ENCODE results near the gene SNRNP25.

The SNRNP25 gene

DNA sequence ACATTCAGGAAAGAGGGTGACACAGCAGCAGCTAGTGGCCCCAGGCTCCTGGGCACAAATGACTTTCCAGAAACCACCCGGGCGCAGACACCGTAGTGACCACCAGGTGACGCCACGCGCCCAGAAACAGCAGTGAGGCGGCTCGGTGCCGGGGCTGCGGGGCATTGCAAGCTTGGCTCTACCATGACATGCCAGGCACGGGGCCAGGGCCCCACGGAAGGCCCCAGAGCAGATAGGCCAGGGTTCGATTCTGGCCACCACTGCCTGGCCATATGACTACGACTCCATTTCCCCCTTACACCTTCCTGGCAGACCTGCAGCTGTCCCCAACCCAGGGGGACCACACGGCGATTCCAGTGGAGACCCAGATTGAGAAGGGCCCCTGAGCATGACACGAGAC, 12.1 kb downstream of the SNRNP25 start:
- H3K9ac ChIP-seq (ENCODE audit: low read depth, low read length): no peak overlapping the region
- H3K27ac ChIP-seq (ENCODE audit: low read depth, low read length): no peak overlapping the region
- H3K9me3 ChIP-seq (ENCODE audit: control insufficient read depth, insufficient read depth, low read length): no peaks in the 10 kb centered on the region
- H3K27me3 ChIP-seq (ENCODE audit: control insufficient read depth, insufficient read depth, low read length): no peaks in the 10 kb centered on the region
- H3K4me1 ChIP-seq (ENCODE audit: control insufficient read depth, insufficient read depth, low read length): 0 out of 2 replicates have a peak, but pooled peaks cover under 1% of the 10 kb centered on the region
- H3K4me3 ChIP-seq (ENCODE audit: low read depth, low read length): no peak overlapping the region
- H3K36me3 ChIP-seq (ENCODE audit: control insufficient read depth, insufficient read depth, low read length): peaks cover 27% of the 10 kb centered on the region

DNA sequence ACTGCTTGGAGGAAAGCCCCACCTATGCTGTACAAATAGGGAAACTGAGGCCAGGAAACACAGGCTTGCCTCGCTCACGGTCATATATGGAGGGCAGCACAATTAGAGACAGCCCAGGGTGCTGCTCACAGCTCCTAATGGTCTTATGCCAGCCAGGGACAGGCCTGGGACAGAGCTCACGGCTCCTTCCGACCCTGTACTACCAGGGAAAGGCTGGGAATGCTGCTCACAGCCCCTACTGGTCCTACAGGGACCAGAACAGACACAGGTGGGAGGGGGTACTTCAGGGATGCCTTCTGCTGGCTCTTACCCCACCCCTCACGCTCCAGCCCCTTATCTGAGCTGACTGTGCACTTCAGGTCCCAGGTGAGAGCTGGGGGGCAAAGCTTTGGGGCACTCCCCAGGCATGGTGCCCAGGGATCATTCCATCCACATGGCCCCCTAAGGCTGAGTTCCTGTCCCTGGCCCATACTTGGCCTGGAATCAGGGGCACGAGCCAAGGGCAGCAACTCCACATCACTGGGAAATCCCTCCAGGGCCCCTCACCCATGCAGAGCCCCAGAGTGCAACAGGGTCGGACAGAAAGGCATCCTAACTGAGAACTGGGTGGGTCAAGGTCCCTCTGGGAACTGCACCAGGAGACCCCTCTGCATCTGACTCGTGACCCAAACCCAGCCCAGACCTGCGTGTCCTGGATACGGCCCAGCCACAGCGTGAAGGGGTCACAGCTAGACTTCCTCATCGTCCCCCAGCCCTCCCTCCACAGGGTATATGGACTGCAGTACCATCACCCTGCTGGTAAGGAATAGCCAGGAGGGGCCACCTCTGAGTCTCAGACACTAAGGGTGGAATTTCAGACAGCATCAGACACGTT, 12.9 kb downstream of the SNRNP25 start:
- H3K4me1 ChIP-seq (ENCODE audit: control insufficient read depth, insufficient read depth, low read length): peaks cover 6% of the 10 kb centered on the region; the same call in 1 of the 2 replicates
- H3K4me3 ChIP-seq (ENCODE audit: low read depth, low read length): no peak overlapping the region
- H3K9me3 ChIP-seq (ENCODE audit: control insufficient read depth, insufficient read depth, low read length): no peaks in the 10 kb centered on the region
- H3K27me3 ChIP-seq (ENCODE audit: control insufficient read depth, insufficient read depth, low read length): no peaks in the 10 kb centered on the region
- H3K36me3 ChIP-seq (ENCODE audit: control insufficient read depth, insufficient read depth, low read length): peaks cover 24% of the 10 kb centered on the region
- H3K27ac ChIP-seq (ENCODE audit: low read depth, low read length): no peak overlapping the region
- H3K9ac ChIP-seq (ENCODE audit: low read depth, low read length): no peak overlapping the region

DNA sequence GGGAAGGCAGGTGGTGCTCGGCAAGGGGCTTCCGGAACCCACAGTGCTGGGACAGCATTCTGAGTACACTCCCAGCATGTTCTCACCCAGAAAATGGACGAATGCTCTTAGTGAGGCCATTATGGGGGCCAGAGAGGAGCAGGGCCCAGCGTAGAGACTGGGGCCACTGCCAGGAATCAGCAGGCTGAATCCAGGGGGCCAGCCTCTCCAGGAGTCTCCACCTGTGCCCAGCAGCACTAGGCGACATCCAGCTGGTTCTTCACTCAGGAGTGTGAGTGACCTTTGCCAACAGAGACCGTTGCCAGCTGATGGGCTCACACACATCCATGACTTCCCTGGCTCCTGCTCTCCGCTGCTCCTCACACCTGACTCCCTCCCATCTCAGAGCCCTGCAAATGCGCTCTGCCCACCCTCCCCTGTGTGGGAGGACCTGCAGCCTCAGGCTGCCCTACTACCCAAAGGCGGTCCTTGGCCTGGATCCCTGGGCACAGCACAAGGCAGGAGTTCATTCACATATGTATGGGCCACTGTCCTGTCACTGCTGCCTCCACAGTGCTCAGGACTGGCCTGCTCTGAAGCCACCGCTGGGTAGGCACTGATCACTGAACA, 13.7 kb downstream of the SNRNP25 start:
- Histone ChIP-seq H3K27ac (ENCODE audit: low read depth, low read length) (no peak overlapping the region), H3K4me1 (ENCODE audit: control insufficient read depth, insufficient read depth, low read length) (peaks cover 6% of the 10 kb centered on the region; the same call in 1 of the 2 replicates), H3K9ac (ENCODE audit: low read depth, low read length) (no peak overlapping the region), H3K4me3 (ENCODE audit: low read depth, low read length) (no peak overlapping the region), H3K9me3 (ENCODE audit: control insufficient read depth, insufficient read depth, low read length) (no peaks in the 10 kb centered on the region), H3K36me3 (ENCODE audit: control insufficient read depth, insufficient read depth, low read length) (peaks cover 21% of the 10 kb centered on the region), H3K27me3 (ENCODE audit: control insufficient read depth, insufficient read depth, low read length) (no peaks in the 10 kb centered on the region)

DNA sequence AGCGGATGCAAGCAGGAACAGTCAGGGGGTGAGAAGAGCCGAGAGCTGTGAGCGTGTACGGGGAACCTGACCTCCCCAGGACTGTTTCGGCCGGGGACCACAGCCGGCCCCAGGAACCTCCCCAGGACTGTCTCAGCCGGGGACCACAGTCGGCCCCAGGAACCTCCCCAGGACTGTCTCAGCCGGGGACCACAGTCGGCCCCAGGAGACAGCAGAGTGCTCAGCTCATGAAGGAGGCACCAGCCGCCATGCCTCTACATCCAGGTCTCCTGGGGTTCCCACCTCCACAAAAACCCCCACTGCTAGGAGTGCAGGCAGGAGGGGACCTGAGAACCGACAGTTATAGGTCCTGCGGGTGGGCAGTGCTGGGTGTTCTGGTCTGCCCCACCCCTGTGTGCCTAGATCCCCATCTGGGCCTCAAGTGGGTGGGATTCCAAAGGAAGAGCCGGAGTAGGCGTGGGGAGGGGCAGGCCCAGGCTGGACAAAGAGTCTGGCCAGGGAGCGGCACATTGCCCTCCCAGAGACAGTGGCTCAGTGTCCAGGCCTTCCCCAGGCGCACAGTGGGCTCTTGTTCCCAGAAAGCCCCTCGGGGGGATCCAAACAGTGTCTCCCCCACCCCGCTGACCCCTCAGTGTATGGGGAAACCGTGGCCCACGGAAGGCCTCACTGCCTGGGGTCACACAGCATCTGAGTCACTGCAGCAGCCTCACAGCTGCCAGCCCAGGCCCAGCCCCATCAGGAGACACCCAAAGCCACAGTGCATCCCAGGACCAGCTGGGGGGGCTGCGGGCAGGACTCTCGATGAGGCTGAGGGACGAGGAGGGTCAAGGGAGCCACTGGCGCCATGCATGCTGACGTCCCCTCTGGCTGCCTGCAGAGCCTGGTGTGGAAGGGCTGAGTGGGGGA, 14.5 kb downstream of the SNRNP25 start:
- Histone ChIP-seq H3K4me3 (ENCODE audit: low read depth, low read length) (no peak overlapping the region), H3K27me3 (ENCODE audit: control insufficient read depth, insufficient read depth, low read length) (no peaks in the 10 kb centered on the region), H3K9me3 (ENCODE audit: control insufficient read depth, insufficient read depth, low read length) (no peaks in the 10 kb centered on the region), H3K36me3 (ENCODE audit: control insufficient read depth, insufficient read depth, low read length) (peaks cover 15% of the 10 kb centered on the region), H3K9ac (ENCODE audit: low read depth, low read length) (no peak overlapping the region), H3K27ac (ENCODE audit: low read depth, low read length) (no peak overlapping the region), H3K4me1 (ENCODE audit: control insufficient read depth, insufficient read depth, low read length) (peaks cover 11% of the 10 kb centered on the region)

DNA sequence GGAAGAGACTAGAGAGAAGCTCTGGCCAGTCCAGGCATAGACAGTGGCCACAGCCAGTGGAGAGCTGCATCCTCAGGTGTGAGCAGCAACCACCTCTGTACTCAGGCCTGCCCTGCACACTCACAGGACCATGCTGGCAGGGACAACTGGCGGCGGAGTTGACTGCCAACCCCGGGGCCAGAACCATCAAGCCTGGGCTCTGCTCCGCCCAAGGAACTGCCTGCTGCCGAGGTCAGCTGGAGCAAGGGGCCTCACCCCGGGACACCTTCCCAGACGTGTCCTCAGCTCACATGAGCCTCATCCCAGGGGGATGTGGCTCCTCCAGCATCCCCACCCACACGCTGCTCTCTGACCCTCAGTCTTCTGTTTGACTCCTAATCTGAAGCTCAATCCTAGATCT, 15.6 kb downstream of the SNRNP25 start:
- H3K36me3 ChIP-seq (ENCODE audit: control insufficient read depth, insufficient read depth, low read length): 0 out of 2 replicates have a peak, but pooled peaks cover 4% of the 10 kb centered on the region
- no peaks in the 10 kb centered on the region for H3K9me3 ChIP-seq (ENCODE audit: control insufficient read depth, insufficient read depth, low read length)
- H3K9ac ChIP-seq (ENCODE audit: low read depth, low read length): no peak overlapping the region
- H3K4me3 ChIP-seq (ENCODE audit: low read depth, low read length): no peak overlapping the region
- no peaks in the 10 kb centered on the region for H3K27me3 ChIP-seq (ENCODE audit: control insufficient read depth, insufficient read depth, low read length)
- H3K4me1 ChIP-seq (ENCODE audit: control insufficient read depth, insufficient read depth, low read length): peaks cover 21% of the 10 kb centered on the region
- H3K27ac ChIP-seq (ENCODE audit: low read depth, low read length): no peak overlapping the region

DNA sequence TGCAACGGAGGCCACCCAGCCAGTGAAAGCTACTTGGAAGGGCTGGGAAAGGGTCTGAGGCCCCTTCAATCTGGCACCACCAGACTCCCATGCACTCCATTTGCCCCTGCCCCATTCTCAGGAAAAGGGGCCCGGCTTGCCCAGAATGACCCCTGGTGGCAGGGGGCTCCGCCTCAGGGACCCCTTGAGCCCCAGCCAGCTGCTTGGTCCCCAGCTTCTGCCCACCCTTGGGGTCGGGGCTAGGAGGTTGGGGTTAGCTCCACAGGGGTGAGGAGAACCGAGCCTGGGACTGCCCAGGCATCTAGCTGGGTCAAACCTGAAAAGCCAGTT, 17.5 kb downstream of the SNRNP25 start:
- peaks cover 38% of the 10 kb centered on the region for H3K4me1 ChIP-seq (ENCODE audit: control insufficient read depth, insufficient read depth, low read length)
- H3K36me3 ChIP-seq (ENCODE audit: control insufficient read depth, insufficient read depth, low read length): no peaks in the 10 kb centered on the region
- no peak overlapping the region for H3K9ac ChIP-seq (ENCODE audit: low read depth, low read length)
- peak overlapping the region; percentile 69 for H3K4me3 ChIP-seq (ENCODE audit: low read depth, low read length)
- H3K27ac ChIP-seq (ENCODE audit: low read depth, low read length): peak overlapping the region; percentile 79
- H3K9me3 ChIP-seq (ENCODE audit: control insufficient read depth, insufficient read depth, low read length): no peaks in the 10 kb centered on the region
- no peaks in the 10 kb centered on the region for H3K27me3 ChIP-seq (ENCODE audit: control insufficient read depth, insufficient read depth, low read length)

DNA sequence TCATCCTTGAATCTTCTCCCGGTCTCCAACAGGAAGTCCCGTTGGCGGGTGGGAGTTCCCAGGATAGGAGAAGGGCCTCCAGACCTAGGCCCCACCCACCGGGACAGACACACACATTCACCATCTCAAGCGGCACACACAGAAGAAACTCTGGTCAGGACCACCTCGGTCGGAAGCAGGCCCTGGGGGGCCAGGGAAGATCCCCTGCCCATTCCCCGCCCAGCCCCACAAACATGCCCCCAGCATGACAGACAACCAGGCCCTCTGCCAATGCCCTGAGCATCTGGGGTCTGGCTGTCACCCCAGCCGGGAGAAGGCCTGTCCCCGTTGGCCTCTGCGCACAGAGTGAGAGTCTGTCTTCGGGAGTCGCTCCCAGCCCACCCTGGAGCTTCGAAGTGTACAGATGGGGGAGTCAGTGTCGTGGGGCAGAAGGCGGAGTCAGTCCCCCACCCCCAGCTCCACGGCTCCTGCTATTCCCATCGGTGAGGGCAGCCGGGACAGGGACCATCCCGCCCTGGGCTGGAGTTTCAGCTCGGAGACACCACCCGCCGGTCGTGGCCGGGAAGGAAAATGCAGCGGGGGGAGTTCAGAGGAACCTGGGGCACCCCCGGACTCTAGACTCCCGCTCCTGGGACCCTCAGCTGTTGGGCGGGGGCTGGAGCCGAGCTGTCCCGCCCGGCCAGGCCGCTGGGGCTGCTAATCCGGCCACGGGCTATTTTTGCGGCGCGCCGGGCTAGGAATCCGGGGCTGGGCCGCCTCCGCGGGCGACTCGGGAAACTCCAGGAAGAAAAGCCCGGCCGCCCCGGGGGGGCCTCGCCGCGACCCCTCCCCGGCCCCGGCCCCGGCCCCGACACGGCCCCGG, 18.1 kb downstream of the SNRNP25 start:
- peak overlapping the region; percentile 79 for H3K27ac ChIP-seq (ENCODE audit: low read depth, low read length)
- no peak overlapping the region for H3K9ac ChIP-seq (ENCODE audit: low read depth, low read length)
- H3K4me3 ChIP-seq (ENCODE audit: low read depth, low read length): peak overlapping the region; percentile 69
- H3K36me3 ChIP-seq (ENCODE audit: control insufficient read depth, insufficient read depth, low read length): no peaks in the 10 kb centered on the region
- H3K4me1 ChIP-seq (ENCODE audit: control insufficient read depth, insufficient read depth, low read length): peaks cover 44% of the 10 kb centered on the region
- no peaks in the 10 kb centered on the region for H3K27me3 ChIP-seq (ENCODE audit: control insufficient read depth, insufficient read depth, low read length)
- no peaks in the 10 kb centered on the region for H3K9me3 ChIP-seq (ENCODE audit: control insufficient read depth, insufficient read depth, low read length)

DNA sequence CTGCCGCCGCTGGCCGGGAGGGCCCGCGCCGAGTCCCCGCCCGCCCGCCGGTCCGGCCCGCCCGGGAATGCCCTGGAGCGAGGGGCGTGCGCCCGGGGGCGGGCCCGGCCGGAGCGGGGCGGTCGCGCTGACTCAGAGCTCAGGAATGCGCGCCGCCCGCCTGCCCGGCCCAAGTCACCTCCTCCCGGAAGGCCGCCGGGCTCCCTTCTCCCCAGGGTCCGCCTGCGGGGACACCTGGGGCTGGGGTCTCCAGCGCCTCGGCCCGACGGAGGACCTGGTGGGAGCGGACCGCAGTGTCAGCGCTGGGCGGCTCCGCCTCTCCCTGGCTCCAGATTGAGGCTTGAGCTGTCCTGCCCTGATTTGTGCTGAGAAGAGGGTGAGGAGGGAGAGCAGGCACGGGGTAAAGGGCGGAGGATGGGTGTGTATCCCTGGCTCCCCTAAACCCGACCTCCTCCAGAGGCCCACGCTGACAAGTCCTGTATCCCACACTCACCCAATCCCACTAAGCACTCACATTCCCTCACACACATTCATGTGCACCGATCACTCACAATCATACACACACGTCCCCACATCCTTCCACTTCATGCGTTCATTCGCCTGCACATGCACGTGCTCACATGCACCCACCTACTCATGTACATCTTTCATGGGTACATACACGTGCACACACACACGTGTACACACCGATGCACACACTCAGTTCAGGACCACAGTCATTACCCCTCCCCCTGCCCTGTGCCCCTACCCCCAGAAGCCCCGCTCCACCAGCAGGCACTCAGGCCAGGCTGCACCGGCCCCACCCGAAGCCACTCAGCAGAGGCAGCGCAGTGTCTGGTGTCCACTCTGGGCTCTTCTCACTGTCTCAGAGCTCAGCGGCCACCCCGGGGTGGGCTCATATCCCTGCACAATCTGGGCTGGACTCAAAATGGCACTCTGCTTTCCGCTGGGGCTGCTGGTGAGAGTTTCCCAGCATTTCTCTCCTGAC, 19.2 kb downstream of the SNRNP25 start, which contains the start of gene RHBDF1:
Gene RHBDF1, minus strand, starts transcription at position 71 of the 988 bp plus-strand sequence. CDS start 7,616 bp downstream, outside the sequence.
- H3K4me3 ChIP-seq (ENCODE audit: low read depth, low read length): peak within 1 kb of the TSS; percentile 69
- H3K36me3 ChIP-seq (ENCODE audit: control insufficient read depth, insufficient read depth, low read length): no peaks in the 10 kb centered on the region
- peak within 1 kb of the TSS; percentile 79 for H3K27ac ChIP-seq (ENCODE audit: low read depth, low read length)
- H3K9ac ChIP-seq (ENCODE audit: low read depth, low read length): peak within 1 kb of the TSS; percentile 32; the same call in 1 of the 2 replicates
- peaks cover 50% of the 10 kb centered on the region for H3K4me1 ChIP-seq (ENCODE audit: control insufficient read depth, insufficient read depth, low read length)
- no peaks in the 10 kb centered on the region for H3K27me3 ChIP-seq (ENCODE audit: control insufficient read depth, insufficient read depth, low read length)
- H3K9me3 ChIP-seq (ENCODE audit: control insufficient read depth, insufficient read depth, low read length): no peaks in the 10 kb centered on the region

DNA sequence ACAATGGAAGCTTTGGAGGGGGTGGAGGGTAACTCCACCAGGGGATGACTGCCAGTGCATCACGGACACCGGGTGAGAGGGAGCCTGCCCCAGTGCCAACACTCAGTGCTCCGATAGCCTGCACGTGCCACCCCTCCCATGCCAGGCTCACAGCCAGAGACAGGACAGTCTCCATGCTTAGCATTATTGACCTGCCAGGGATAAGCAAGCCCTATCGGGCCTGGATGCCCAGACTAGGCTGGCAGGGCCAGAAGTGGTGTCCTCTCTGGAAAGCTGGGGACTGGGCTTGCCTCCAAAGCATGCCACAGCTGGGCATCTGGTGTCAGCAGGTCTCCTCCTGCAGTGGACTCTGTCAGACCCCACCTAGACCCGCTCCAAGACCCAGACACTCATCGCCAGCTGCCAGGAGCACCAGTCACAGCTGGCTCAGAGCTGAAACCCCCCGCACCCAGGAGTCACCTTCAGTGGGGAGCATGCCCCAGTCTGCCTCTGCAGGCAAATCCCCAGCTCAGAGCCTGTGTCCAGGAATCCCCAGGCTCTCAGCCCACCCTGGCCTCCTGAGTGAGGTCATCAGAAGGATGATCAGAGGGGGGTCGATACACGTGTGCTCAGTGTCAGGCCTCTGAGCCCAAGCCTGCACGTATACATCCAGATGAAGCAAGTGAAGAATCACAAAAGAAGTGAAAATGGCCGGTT, 20.6 kb downstream of the SNRNP25 start:
- no peaks in the 10 kb centered on the region for H3K27me3 ChIP-seq (ENCODE audit: control insufficient read depth, insufficient read depth, low read length)
- no peak overlapping the region for H3K4me3 ChIP-seq (ENCODE audit: low read depth, low read length)
- H3K9ac ChIP-seq (ENCODE audit: low read depth, low read length): no peak overlapping the region
- peak overlapping the region; percentile 86 for H3K27ac ChIP-seq (ENCODE audit: low read depth, low read length)
- peaks cover 57% of the 10 kb centered on the region for H3K4me1 ChIP-seq (ENCODE audit: control insufficient read depth, insufficient read depth, low read length)
- no peaks in the 10 kb centered on the region for H3K36me3 ChIP-seq (ENCODE audit: control insufficient read depth, insufficient read depth, low read length)
- no peaks in the 10 kb centered on the region for H3K9me3 ChIP-seq (ENCODE audit: control insufficient read depth, insufficient read depth, low read length)
